ENCODE measurements around the gene PRPS1.
A peak's percentile ranks its signal among the peaks of the same experiment; 100 is the strongest.
"Not testable (repeated sequence)": the region's sequence is repeated elsewhere in the genome, so short reads cannot be mapped to it uniquely, and the experiment has no call there.

The PRPS1 gene

GRCh38 chrX:107629540-107629909, 1.2 kb downstream of the PRPS1 start:
- DNase-seq (ENCODE audit: low read depth in 2 of 3, low spot score in 1 of 3), result no peak

GRCh38 chrX:107630031-107630689, 1.9 kb downstream of the PRPS1 start:
- DNase-seq (ENCODE audit: low read depth in 2 of 3, low spot score in 1 of 3), result no peak

GRCh38 chrX:107632346-107632745, 4.0 kb downstream of the PRPS1 start:
- no peak for DNase-seq (ENCODE audit: low read depth in 2 of 3, low spot score in 1 of 3)

GRCh38 chrX:107646735-107647134, 18.4 kb downstream of the PRPS1 start:
- DNase-seq (ENCODE audit: low read depth in 2 of 3, low spot score in 1 of 3), result no peak

- no peak for DNase-seq (ENCODE audit: low read depth in 2 of 3, low spot score in 1 of 3)
These were observed 20.0 kb downstream of the PRPS1 start for GRCh38 chrX:107648332-107648731.

GRCh38 chrX:107654566-107654871, 26.2 kb downstream of the PRPS1 start:
- DNase-seq (ENCODE audit: low read depth in 2 of 3, low spot score in 1 of 3), result no peak

- peak; percentile 42 to 65 (median 44) for DNase-seq (ENCODE audit: low read depth in 2 of 3, low spot score in 1 of 3)
These were observed 26.8 kb downstream of the PRPS1 start for GRCh38 chrX:107654872-107655761.

GRCh38 chrX:107656978-107657377, 28.7 kb downstream of the PRPS1 start:
- no peak for DNase-seq (ENCODE audit: low read depth in 2 of 3, low spot score in 1 of 3)

GRCh38 chrX:107658660-107659059, 30.4 kb downstream of the PRPS1 start:
- DNase-seq (ENCODE audit: low read depth in 2 of 3, low spot score in 1 of 3), result no peak

- no peak for DNase-seq (ENCODE audit: low read depth in 2 of 3, low spot score in 1 of 3)
These were observed 31.0 kb downstream of the PRPS1 start for GRCh38 chrX:107659286-107659685.

GRCh38 chrX:107659768-107660167, 31.5 kb downstream of the PRPS1 start:
- DNase-seq (ENCODE audit: low read depth in 2 of 3, low spot score in 1 of 3), result no peak

GRCh38 chrX:107662145-107662544, 33.8 kb downstream of the PRPS1 start:
- DNase-seq (ENCODE audit: low read depth in 2 of 3, low spot score in 1 of 3), result no peak

GRCh38 chrX:107662824-107663223, 34.5 kb downstream of the PRPS1 start:
- no peak for DNase-seq (ENCODE audit: low read depth in 2 of 3, low spot score in 1 of 3)

GRCh38 chrX:107666931-107667330, 38.6 kb downstream of the PRPS1 start:
- DNase-seq (ENCODE audit: low read depth in 2 of 3, low spot score in 1 of 3), result no peak

- DNase-seq (ENCODE audit: low read depth in 2 of 3, low spot score in 1 of 3), result no peak
These were observed 39.1 kb downstream of the PRPS1 start for GRCh38 chrX:107667426-107667825.

- DNase-seq (ENCODE audit: low read depth in 2 of 3, low spot score in 1 of 3), result not testable (repeated sequence)
These were observed 40.4 kb downstream of the PRPS1 start for GRCh38 chrX:107668710-107669109.

GRCh38 chrX:107669261-107669660, 41.0 kb downstream of the PRPS1 start:
- DNase-seq (ENCODE audit: low read depth in 2 of 3, low spot score in 1 of 3), result no peak

GRCh38 chrX:107669885-107670628, 41.7 kb downstream of the PRPS1 start:
- DNase-seq (ENCODE audit: low read depth in 2 of 3, low spot score in 1 of 3), result no peak

GRCh38 chrX:107671256-107671655, 42.9 kb downstream of the PRPS1 start:
- not testable (repeated sequence) for DNase-seq (ENCODE audit: low read depth in 2 of 3, low spot score in 1 of 3)

GRCh38 chrX:107672955-107673378, 44.7 kb downstream of the PRPS1 start:
- DNase-seq (ENCODE audit: low read depth in 2 of 3, low spot score in 1 of 3), result peak; percentile 42 to 65 (median 62)

- DNase-seq (ENCODE audit: low read depth in 2 of 3, low spot score in 1 of 3), result no peak
These were observed 45.1 kb downstream of the PRPS1 start for GRCh38 chrX:107673431-107673830.

- peak; percentile 76 to 85 (median 81) for DNase-seq (ENCODE audit: low read depth in 2 of 3, low spot score in 1 of 3)
These were observed 45.7 kb downstream of the PRPS1 start for GRCh38 chrX:107673933-107674479.

All from stimulated activated CD4-positive, alpha-beta T cell treated with anti-CD3 and anti-CD28 coated beads, Interleukin-12 subunit alpha, Interleukin-12 subunit beta, amount 100 ng/mL, for 48 hours (primary cell).